NCI-H1436 treated with DMSO at 0.1 percent for 48 hours (cell line): ENCODE data around the gene MMEL1.
A peak's percentile ranks its signal among the peaks of the same experiment; 100 is the strongest.
"Not testable (repeated sequence)": the region's sequence is repeated elsewhere in the genome, so short reads cannot be mapped to it uniquely, and the experiment has no call there.

Experiments used
- DNase-seq: peaks from one replicate; lab custom pipeline; 2025; lab: John Stamatoyannopoulos, UW

The MMEL1 gene

GRCh38 chr1:2590233-2591141 lies 42.3 kb downstream of the MMEL1 start:
- no peak for DNase-seq

- no peak for DNase-seq
Measured at GRCh38 chr1:2589431-2590232, 43.2 kb downstream of the MMEL1 start.

- no peak for DNase-seq
Measured at GRCh38 chr1:2588661-2589430, 44.0 kb downstream of the MMEL1 start.

- no peak for DNase-seq
Measured at GRCh38 chr1:2587860-2588571, 44.8 kb downstream of the MMEL1 start.

- no peak for DNase-seq
Measured at GRCh38 chr1:2587071-2587859, 45.6 kb downstream of the MMEL1 start.

- DNase-seq, result peak; percentile 76
Measured at GRCh38 chr1:2586154-2587070, 46.4 kb downstream of the MMEL1 start, which contains the start of gene PRXL2B. PRXL2B (plus strand) TSS chr1:2586777; CDS start chr1:2586886, 109 bp downstream.

GRCh38 chr1:2585318-2586092 lies 47.3 kb downstream of the MMEL1 start:
- no peak for DNase-seq

GRCh38 chr1:2584686-2585317 lies 48.0 kb downstream of the MMEL1 start:
- DNase-seq, result no peak

- DNase-seq, result no peak
Measured at GRCh38 chr1:2583871-2584351, 48.9 kb downstream of the MMEL1 start.

GRCh38 chr1:2583331-2583791 lies 49.5 kb downstream of the MMEL1 start:
- DNase-seq, result no peak

GRCh38 chr1:2582391-2582790 lies 50.4 kb downstream of the MMEL1 start:
- DNase-seq, result no peak

- DNase-seq, result no peak
Measured at GRCh38 chr1:2580691-2581090, 52.1 kb downstream of the MMEL1 start.

- DNase-seq, result no peak
Measured at GRCh38 chr1:2578758-2579118, 54.1 kb downstream of the MMEL1 start.

GRCh38 chr1:2577565-2578075 lies 55.2 kb downstream of the MMEL1 start:
- DNase-seq, result not testable (repeated sequence)

- DNase-seq, result no peak
Measured at GRCh38 chr1:2575801-2576663, 56.8 kb downstream of the MMEL1 start.

- no peak for DNase-seq
Measured at GRCh38 chr1:2574350-2574749, 58.5 kb downstream of the MMEL1 start.
